ENCODE data around the gene CMTM4. TPM values are rescaled to one million over a fixed set of nuclear protein-coding genes. Genes with fewer than 3 reads are reported as not detected.

Gene CMTM4
- total RNA-seq, 1 donor from 2014 or later = 35.1 TPM

DNA sequence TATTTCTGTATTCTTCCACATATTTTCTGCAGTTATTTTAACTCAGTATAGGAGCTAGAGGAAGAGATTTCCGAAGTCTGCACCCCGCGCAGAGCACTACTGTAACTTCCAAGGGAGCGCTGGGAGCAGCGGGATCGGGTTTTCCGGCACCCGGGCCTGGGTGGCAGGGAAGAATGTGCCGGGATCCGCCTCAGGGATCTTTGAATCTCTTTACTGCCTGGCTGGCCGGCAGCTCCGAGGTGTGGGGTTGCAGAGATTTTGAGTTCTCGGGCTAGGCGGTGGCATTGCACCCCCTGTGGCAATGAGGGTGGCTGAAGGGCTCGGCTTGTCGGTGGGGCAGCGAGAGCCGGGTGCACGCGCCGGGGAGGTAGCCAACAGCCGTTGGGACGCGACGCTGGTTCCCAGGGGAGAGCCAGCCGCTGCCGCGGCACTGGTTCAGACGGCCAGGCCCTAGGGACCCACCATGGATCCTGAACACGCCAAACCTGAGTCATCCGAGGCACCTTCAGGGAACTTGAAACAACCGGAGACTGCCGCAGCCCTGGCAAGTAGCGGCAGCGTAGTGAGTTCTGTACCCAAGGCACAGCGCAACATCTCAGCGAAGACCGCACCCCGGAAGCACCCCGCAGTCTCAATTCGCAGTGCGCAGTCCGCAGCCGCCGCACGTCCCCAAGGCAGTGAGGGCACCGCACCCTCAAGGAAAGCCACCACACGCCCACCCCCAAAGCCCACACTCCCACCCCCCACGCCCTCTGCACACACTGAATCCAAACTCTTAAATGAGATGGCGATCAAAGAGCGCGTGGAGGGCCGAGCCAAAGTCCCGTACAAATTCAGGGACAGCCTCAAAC, 130.3 kb downstream of the CMTM4 start, which contains the start of gene CMTM1:
TSS of gene CMTM1 (plus strand) at position 389 of the 851 bp plus-strand sequence. CDS start at position 464, 75 bp downstream.
- TF ChIP-seq CTCF (conservative IDR thresholded peaks at IDR 0.05; ENCODE audit: low read depth, low read length) = no peak

More for the DNA sequence above, 130.3 kb downstream of the CMTM4 start, which contains the start of gene CMTM1:
- H3K4me3 ChIP-seq (ENCODE audit: low read depth, low read length) = no peak within 1 kb of the TSS
- DNase-seq (ENCODE audit: low read depth) = no peak

Other genes with a start within 250 kb of the CMTM4 start
- 13.7 and 20.1 TPM in 2 replicates for gene TK2, start 146.6 kb downstream of the CMTM4 start, total RNA-seq
- 136 and 159 TPM in 2 replicates for gene CKLF, start 144.2 kb downstream of the CMTM4 start, total RNA-seq
- gene CMTM1, start 130.3 kb downstream of the CMTM4 start, total RNA-seq = 4.3 and 5.0 TPM in 2 replicates
- 0.29 and 1.8 TPM in 2 replicates for gene CMTM2, start 117.3 kb downstream of the CMTM4 start, total RNA-seq
- gene CMTM3, start 92.0 kb downstream of the CMTM4 start, total RNA-seq = 122 and 141 TPM in 2 replicates
- gene DYNC1LI2, start 54.9 kb upstream of the CMTM4 start, total RNA-seq = 55.3 and 63.1 TPM in 2 replicates
- gene TERB1, start 104.8 kb upstream of the CMTM4 start, total RNA-seq = not detected in 2 replicates
- gene NAE1, start 134.2 kb upstream of the CMTM4 start, total RNA-seq = 92.3 and 115 TPM in 2 replicates
- gene CA7, start 147.7 kb upstream of the CMTM4 start, total RNA-seq = 0.12 TPM in 1 of 2 replicates, not detected in the other
- 2.4 and 5.2 TPM in 2 replicates for gene PDP2, start 183.8 kb upstream of the CMTM4 start, total RNA-seq
- gene CDH16, start 222.1 kb upstream of the CMTM4 start, total RNA-seq = 0.14 and 0.81 TPM in 2 replicates
- 6.5 and 40.2 TPM in 2 replicates for gene RRAD, start 228.8 kb upstream of the CMTM4 start, total RNA-seq
- gene CIAO2B, start 237.7 kb upstream of the CMTM4 start, total RNA-seq = 123 and 178 TPM in 2 replicates
- 10.9 and 20.9 TPM in 2 replicates for gene CES2, start 238.8 kb upstream of the CMTM4 start, total RNA-seq